GM12801 (cell line): ENCODE data around the gene SYCP1.

Experiments
- TF ChIP-seq, protein P1 (sequence below): IDR thresholded peaks from one replicate; pipeline ENCODE4 v1.5.1; 2011; ENCODE audit warnings: control low read depth; ENCODE audit not compliant: insufficient read length; ENCODE audit errors: extremely low read depth

Gene SYCP1

DNA sequence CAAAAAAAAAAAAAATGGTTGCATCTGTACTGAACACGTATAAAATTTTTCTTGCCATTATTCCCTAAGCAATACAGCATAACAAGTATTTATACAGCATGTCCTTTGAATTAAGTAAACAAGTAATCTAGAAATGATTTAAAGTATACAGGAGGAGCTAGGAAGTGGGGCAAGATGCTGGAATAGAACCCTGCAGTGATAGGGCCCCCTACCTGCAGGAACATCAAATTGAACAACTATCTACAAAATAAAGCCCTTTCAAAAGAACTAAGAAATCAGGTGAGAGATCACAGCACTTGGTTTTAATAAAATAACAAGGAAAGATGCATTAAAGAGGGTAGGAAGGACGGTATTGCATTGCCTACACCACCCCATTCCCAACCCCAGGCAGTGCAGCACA lies 185.8 kb downstream of the SYCP1 start:
- TF ChIP-seq, protein P1, sequence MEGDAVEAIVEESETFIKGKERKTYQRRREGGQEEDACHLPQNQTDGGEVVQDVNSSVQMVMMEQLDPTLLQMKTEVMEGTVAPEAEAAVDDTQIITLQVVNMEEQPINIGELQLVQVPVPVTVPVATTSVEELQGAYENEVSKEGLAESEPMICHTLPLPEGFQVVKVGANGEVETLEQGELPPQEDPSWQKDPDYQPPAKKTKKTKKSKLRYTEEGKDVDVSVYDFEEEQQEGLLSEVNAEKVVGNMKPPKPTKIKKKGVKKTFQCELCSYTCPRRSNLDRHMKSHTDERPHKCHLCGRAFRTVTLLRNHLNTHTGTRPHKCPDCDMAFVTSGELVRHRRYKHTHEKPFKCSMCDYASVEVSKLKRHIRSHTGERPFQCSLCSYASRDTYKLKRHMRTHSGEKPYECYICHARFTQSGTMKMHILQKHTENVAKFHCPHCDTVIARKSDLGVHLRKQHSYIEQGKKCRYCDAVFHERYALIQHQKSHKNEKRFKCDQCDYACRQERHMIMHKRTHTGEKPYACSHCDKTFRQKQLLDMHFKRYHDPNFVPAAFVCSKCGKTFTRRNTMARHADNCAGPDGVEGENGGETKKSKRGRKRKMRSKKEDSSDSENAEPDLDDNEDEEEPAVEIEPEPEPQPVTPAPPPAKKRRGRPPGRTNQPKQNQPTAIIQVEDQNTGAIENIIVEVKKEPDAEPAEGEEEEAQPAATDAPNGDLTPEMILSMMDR = no peak

DNA sequence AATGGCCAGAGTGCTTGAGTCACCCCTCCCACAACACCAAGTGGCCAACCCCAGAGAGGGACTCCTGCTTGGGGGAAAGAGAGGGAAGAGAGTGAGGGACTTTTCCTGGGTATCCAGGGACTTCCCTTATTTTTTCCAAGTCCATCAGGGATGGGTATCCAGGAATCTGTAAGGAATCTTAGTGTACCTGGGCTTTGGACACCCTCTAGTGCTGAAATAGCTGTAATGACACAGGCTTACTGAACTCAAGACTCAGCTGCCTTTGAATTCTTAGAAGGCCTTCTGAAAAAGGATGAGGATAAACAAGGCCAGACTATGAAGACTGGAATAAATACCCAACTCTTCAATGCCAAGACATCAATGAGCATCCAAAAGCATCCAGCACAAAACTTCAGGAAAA lies 187.0 kb downstream of the SYCP1 start:
- TF ChIP-seq, protein P1 = no peak
